Psoas muscle (tissue), 8 donors: Measurements from ENCODE around the gene CEBPZ. TPM values are rescaled to one million over a fixed set of nuclear protein-coding genes. Genes with fewer than 3 reads are reported as not detected.
A peak's percentile ranks its signal among the peaks of the same experiment; 100 is the strongest.

Experiments
- ATAC-seq, 4 donors: fragments of 200-7000 bp; cut with Tn5 transposase; one replicate each; pipeline ENCODE4 v1.9.1; 2020; ENCODE audit warnings: moderate library complexity in 3 of 4, mild to moderate bottlenecking in 2 of 4
- DNase-seq, 2 donors: peaks; one replicate each; pipeline ENCODE4 v3.0.0-alpha.2; 2020
- H3K27ac ChIP-seq: fragments of 200-600 bp; one replicate; pipeline ENCODE4 v1.8.0; 2022
- H3K27me3 ChIP-seq, 3 donors: fragments of 200-600 bp in 1 of 3; one replicate each; pipeline versions ENCODE4 v1.6.1 to v1.8.0; 2013 to 2022; ENCODE audit warnings: low read length in 2 of 3, mild to moderate bottlenecking in 2 of 3, moderate library complexity in 1 of 3; ENCODE audit not compliant: insufficient read depth in 3 of 3
- H3K36me3 ChIP-seq, 2 donors: fragments of 200-600 bp in 1 of 2; one replicate each; pipeline versions ENCODE4 v1.6.1 to v1.8.0; 2013 to 2022; ENCODE audit warnings: low read depth in 1 of 2, mild to moderate bottlenecking in 1 of 2, moderate library complexity in 1 of 2; ENCODE audit not compliant: insufficient read depth in 1 of 2
- H3K4me1 ChIP-seq: fragments of 200-600 bp; one replicate; pipeline ENCODE4 v1.8.0; 2022
- H3K4me3 ChIP-seq: fragments of 200-600 bp; one replicate; pipeline ENCODE4 v1.8.0; 2022; ENCODE audit warnings: mild to moderate bottlenecking
- H3K9me3 ChIP-seq: fragments of 200-600 bp; one replicate; pipeline ENCODE4 v1.8.0; 2022
- CTCF ChIP-seq: fragments of 200-600 bp; IDR thresholded peaks from one replicate; pipeline ENCODE4 v1.8.0; 2022; ENCODE audit warnings: antibody characterized with exemption
- WGBS, 3 donors: extraction: QIAGEN DNeasy Blood & Tissue Kit; methylation state at CpG; one replicate each; pipeline versions ENCODE4 v1.1.6 to v1.1.7; 2013; 5-methylcytosine and 5-hydroxymethylcytosine counted together
- intact Hi-C, 2 donors: fragments of 100-400 bp; cut with DNase I; formaldehyde crosslinking; loops; one replicate each; pipeline versions ENCODE4 v1.11.0 to v1.14.2; 2022
- polyA plus RNA-seq, 3 donors: library from polyadenylated mRNA; stranded (reverse); fragments of 200-250 nt; gene quantifications; one replicate each; pipeline ENCODE4 v1.2.3, GENCODE V29; 2013
- total RNA-seq, 4 donors: library from RNA; stranded (reverse); fragmentation: NEBNext Ultra II Directional in 2 of 4; extraction: Animal tissue kit (Norgen Biotek cat#: 25700) in 2 of 4; gene quantifications; one replicate each; pipeline versions ENCODE4 v1.2.1 to v1.2.4, GENCODE V29; 2021 to 2023
- donor health status: healthy with polysubstance abuse.
- donor health status: DM: no; HTN: no; CAD: no; lungs with moderate emphysema.
- donor health status: Bipolar disorder and iron deficiency.
- donor health status: healthy.
- donor health status: DM: yes; HTN: yes; CAD: no.
- donor health status: DM: no; HTN: no; CAD: no.
- donor health status: DM: no; HTN: no; CAD: no.
- donor health status: DM: yes; HTN: yes; CAD: no.

The CEBPZ gene
- total and polyA plus RNA-seq, 7 donors = 31.7 to 124 (median 70.4) TPM

GRCh38 chr2:37168217-37168981 lies 63.0 kb downstream of the CEBPZ start:
- peaks cover 13% of the 10 kb centered on the region for H3K9me3 ChIP-seq
- no peak for DNase-seq
- no peaks in the 10 kb centered on the region for H3K27me3 ChIP-seq
- H3K4me1 ChIP-seq = no peaks in the 10 kb centered on the region
- no peak overlapping the region for H3K4me3 ChIP-seq
- intact Hi-C loops = no loop called here
- no peak overlapping the region for H3K27ac ChIP-seq
- WGBS, 3 donors = 42 to 51% (median 44%) methylated on average over 17 of the region's 17 CpGs
- no peaks in the 10 kb centered on the region for H3K36me3 ChIP-seq
- peak; percentile 59 for TF ChIP-seq CTCF
- ATAC-seq = peak in 2 of 4 donors; percentile 46 to 56

GRCh38 chr2:37167636-37168180 lies 63.7 kb downstream of the CEBPZ start:
- H3K27me3 ChIP-seq = no peaks in the 10 kb centered on the region
- 90 to 94% (median 94%) methylated on average over 3 of the region's 3 CpGs for WGBS, 3 donors
- no peak overlapping the region for H3K27ac ChIP-seq
- H3K4me3 ChIP-seq = no peak overlapping the region
- intact Hi-C loops = no loop called here
- no peak for TF ChIP-seq CTCF
- H3K9me3 ChIP-seq = peaks cover 18% of the 10 kb centered on the region
- no peaks in the 10 kb centered on the region for H3K4me1 ChIP-seq
- DNase-seq (no peak), ATAC-seq (no peak)
- no peaks in the 10 kb centered on the region for H3K36me3 ChIP-seq

- TF ChIP-seq CTCF = no peak
- Histone ChIP-seq H3K36me3 (no peaks in the 10 kb centered on the region), H3K27ac (no peak overlapping the region), H3K4me1 (no peaks in the 10 kb centered on the region), H3K4me3 (no peak overlapping the region), H3K9me3 (peaks cover 18% of the 10 kb centered on the region), H3K27me3 (no peaks in the 10 kb centered on the region)
- 86 to 97% (median 90%) methylated on average over 1 of the region's 1 CpG for WGBS, 3 donors
- DNase-seq (no peak), ATAC-seq (no peak)
- intact Hi-C loops = no loop called here
Measured at GRCh38 chr2:37164757-37165156, 66.6 kb downstream of the CEBPZ start.

DNA sequence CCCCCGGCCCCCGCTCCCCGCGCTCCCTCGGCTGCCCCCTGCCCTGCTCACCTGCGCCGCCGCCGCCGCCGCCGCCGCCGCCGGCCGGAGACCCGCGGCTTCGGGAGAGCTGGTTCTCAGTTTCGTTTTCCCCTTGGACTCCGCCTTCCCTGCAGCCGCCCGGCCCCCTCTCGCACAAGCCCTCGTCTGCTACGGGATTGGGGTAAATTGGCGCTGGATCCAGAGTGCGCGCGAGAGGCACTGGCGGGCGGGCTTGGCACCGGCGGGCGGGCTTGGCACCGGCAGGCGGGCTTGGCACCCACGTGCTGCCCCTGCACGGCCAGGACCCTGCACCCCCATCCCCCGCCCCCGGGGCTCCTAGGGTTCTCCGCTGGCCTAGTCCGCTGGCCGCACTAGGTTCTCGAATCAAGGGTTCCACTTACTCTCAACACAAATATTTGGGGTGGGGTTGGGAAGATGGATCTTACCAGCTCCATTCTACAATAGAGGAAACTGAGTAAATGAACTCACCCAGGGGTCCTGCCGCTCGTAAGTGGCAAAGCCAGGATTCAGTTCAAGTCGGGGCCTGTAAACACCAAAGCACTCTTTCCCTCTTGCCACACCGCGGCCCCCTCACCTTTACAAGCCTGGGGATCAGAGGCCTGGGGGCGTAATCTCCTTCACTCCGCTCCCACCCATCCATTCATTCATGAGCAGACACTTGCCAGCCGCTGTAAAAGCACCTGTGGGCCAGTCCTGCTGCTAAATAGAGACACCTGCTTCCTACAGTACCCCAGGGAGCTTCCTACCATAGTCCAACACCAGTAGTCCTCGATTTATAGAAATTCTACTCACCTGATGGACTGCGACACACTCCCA lies 74.3 kb downstream of the CEBPZ start, which contains the start of gene EIF2AK2:
Gene EIF2AK2, minus strand, starts transcription at position 124 of the 858 bp plus-strand sequence. CDS start 9,174 bp downstream, outside the sequence.
- H3K36me3 ChIP-seq = no peaks in the 10 kb centered on the region
- peaks cover 8% of the 10 kb centered on the region for H3K4me1 ChIP-seq
- intact Hi-C loops = loop anchor here in 1 of 2 donors (5.0 kb wide), 1 partner anchor 75 kb away; the partner anchor contains the start of genes CEBPZ and NDUFAF7
- ATAC-seq = peak; percentile 85 to 89 (median 88)
- H3K27me3 ChIP-seq = no peaks in the 10 kb centered on the region
- TF ChIP-seq CTCF = no peak
- WGBS, 3 donors = 10 to 23% (median 15%) methylated on average over 26 to 55 of the region's 55 CpGs
- peak; percentile 85 to 89 for DNase-seq
- peak within 1 kb of the TSS; percentile 76 for H3K27ac ChIP-seq
- H3K9me3 ChIP-seq = no peaks in the 10 kb centered on the region
- H3K4me3 ChIP-seq = peak within 1 kb of the TSS; percentile 90
